Ovary (tissue), 9 donors: ENCODE measurements around the gene SLC9A9. TPM values are rescaled to one million over a fixed set of nuclear protein-coding genes. Genes with fewer than 3 reads are reported as not detected.

Experiments used
- DNase-seq, 5 donors: peaks; one replicate each; pipeline ENCODE4 v3.0.0-alpha.2; 2019 to 2020
- H3K27ac ChIP-seq, 2 donors: fragments of 200-600 bp; one replicate each; pipeline versions ENCODE4 v1.5.1 to v1.8.0; 2019 to 2022
- H3K27me3 ChIP-seq: fragments of 200-600 bp; one replicate; pipeline ENCODE4 v1.8.0; 2022
- H3K36me3 ChIP-seq: fragments of 200-600 bp; sonication (generic); one replicate; pipeline ENCODE4 v1.5.1; 2019
- H3K4me1 ChIP-seq: one replicate; pipeline ENCODE4 v1.8.1; 2013; ENCODE audit warnings: mild to moderate bottlenecking, moderate library complexity; ENCODE audit not compliant: insufficient read depth
- H3K4me3 ChIP-seq: fragments of 200-600 bp; sonication (generic); one replicate; pipeline ENCODE4 v1.5.1; 2017
- H3K9me3 ChIP-seq, 2 donors: fragments of 200-600 bp in 1 of 2; sonication (generic) in 1 of 2; one replicate each; pipeline versions ENCODE4 v1.5.1 to v1.8.1; 2013 to 2019; ENCODE audit warnings: mild to moderate bottlenecking in 1 of 2, moderate library complexity in 1 of 2
- EP300 ChIP-seq: sonication (generic); formaldehyde crosslinking; IDR thresholded peaks from one replicate; pipeline ENCODE4 v1.6.1; 2017; ENCODE audit warnings: antibody characterized with exemption
- POLR2A ChIP-seq: fragments of 450-650 bp; IDR thresholded peaks from one replicate; pipeline ENCODE4 v1.6.1; 2017; ENCODE audit warnings: antibody characterized with exemption, mild to moderate bottlenecking, moderate library complexity
- WGBS, 3 donors: extraction: QIAGEN DNeasy Blood & Tissue Kit in 1 of 3; methylation state at CpG; one replicate each; pipeline versions ENCODE4 v1.1.5 to v1.1.7; 2013 to 2017; 5-methylcytosine and 5-hydroxymethylcytosine counted together
- intact Hi-C, 4 donors: fragments of 100-400 bp; cut with DNase I; formaldehyde crosslinking; loops; one replicate each; pipeline versions ENCODE4 v1.11.0 to v1.15.1; 2022 to 2023
- polyA plus RNA-seq, 2 donors: library from polyadenylated mRNA; stranded (reverse); fragments of 200-250 nt in 1 of 2; fragments of 350-450 nt in 1 of 2; fragmentation: Illumina TruSeq in 1 of 2; extraction: RNeasy Lipid Tissue Mini Kit (QIAGEN cat#74804) in 1 of 2; gene quantifications; one replicate each; pipeline ENCODE4 v1.2.3, GENCODE V29; 2013 to 2014
- total RNA-seq, 7 donors: library from RNA; depleted of rRNA in 2 of 7; stranded (reverse); fragments of >200 nt in 2 of 7; fragmentation: NEBNext Ultra II Directional in 3 of 7; extraction: Animal tissue kit (Norgen Biotek cat#: 25700) in 3 of 7; gene quantifications; one replicate each; pipeline versions ENCODE4 v1.1.0 to v1.2.4, GENCODE V29; 2016 to 2023
- TF ChIP-seq, protein P1 (sequence below), 3 donors: fragments of 450-650 bp in 2 of 3; fragments of 200-600 bp in 1 of 3; IDR thresholded peaks; one replicate each; pipeline versions ENCODE4 v1.5.1 to v1.8.0; 2016 to 2022; ENCODE audit warnings: antibody characterized with exemption in 3 of 3, mild to moderate bottlenecking in 1 of 3
- donor health status: DM: no; HTN: no; CAD: no; lungs with moderate emphysema.
- donor health status: DM: no; HTN: no; CAD: no.
- donor health status: Bipolar disorder and iron deficiency.
- donor health status: DM: yes; HTN: yes; CAD: no.
- donor health status: DM: no; HTN: no; CAD: no.
- donor health status: DM: yes; HTN: yes; CAD: no.

The SLC9A9 gene
- total and polyA plus RNA-seq, 9 donors: 7.0 to 22.7 (median 13.5) TPM

DNA sequence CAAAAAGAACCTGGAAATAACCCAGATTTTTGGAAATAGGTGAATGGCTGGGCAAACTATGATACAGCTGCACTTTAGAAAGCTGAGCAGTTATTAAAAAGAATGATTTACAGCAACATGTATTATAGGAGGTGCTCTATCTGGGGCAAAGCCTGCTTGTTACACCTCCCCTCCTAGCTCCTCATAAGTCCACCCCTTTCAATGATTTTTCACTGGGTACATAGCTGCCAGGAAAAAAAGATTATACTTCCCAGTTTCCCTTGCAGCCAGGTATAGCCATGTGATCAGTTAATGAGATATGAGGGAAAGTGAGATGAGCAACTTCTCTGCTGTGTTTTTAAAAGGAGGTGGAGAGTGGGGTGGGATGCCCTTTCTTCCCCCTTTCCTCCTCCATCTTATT is 631.0 kb downstream of the SLC9A9 start:
- Histone ChIP-seq H3K27ac (no peak overlapping the region), H3K4me3 (no peak overlapping the region), H3K9me3 (no peaks in the 10 kb centered on the region), H3K27me3 (no peaks in the 10 kb centered on the region), H3K4me1 (peaks cover 1% of the 10 kb centered on the region), H3K36me3 (no peaks in the 10 kb centered on the region)
- intact Hi-C loops: no loop called here
- TF ChIP-seq POLR2A: no peak
- TF ChIP-seq, protein P1, sequence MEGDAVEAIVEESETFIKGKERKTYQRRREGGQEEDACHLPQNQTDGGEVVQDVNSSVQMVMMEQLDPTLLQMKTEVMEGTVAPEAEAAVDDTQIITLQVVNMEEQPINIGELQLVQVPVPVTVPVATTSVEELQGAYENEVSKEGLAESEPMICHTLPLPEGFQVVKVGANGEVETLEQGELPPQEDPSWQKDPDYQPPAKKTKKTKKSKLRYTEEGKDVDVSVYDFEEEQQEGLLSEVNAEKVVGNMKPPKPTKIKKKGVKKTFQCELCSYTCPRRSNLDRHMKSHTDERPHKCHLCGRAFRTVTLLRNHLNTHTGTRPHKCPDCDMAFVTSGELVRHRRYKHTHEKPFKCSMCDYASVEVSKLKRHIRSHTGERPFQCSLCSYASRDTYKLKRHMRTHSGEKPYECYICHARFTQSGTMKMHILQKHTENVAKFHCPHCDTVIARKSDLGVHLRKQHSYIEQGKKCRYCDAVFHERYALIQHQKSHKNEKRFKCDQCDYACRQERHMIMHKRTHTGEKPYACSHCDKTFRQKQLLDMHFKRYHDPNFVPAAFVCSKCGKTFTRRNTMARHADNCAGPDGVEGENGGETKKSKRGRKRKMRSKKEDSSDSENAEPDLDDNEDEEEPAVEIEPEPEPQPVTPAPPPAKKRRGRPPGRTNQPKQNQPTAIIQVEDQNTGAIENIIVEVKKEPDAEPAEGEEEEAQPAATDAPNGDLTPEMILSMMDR (IDR thresholded peaks at IDR 0.05): no peak
- TF ChIP-seq EP300: no peak
- no peak for DNase-seq

DNA sequence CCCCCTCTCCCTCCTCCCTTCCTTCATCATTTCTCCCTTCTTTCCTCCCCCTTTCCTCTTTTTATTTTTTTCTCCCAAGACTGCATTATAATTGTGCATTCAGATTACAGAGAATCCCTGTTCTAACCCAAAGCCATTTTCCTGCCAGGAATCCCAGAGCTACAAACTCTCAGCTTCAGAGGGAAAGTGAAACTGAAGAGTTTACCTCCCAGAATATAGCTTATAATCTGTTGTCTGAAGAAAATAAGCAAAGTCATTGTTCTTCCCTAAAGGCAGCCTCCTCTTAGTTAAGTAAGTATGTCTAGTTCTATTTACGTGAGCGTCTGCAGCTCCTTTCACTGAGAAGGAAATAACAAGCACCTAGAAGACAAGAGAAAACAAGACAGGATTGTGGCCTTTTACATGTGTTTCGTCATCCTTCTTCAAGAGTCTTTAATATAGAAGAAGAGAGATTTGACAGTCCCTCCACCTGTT is 631.5 kb downstream of the SLC9A9 start:
- no peaks in the 10 kb centered on the region for H3K27me3 ChIP-seq
- intact Hi-C loops: no loop called here
- TF ChIP-seq POLR2A (no peak), EP300 (no peak)
- TF ChIP-seq, protein P1 (IDR thresholded peaks at IDR 0.05): no peak
- H3K27ac ChIP-seq: no peak overlapping the region
- H3K36me3 ChIP-seq: no peaks in the 10 kb centered on the region
- 32 to 42% (median 34%) methylated on average over 3 of the region's 3 CpGs for WGBS, 3 donors
- peaks cover 1% of the 10 kb centered on the region for H3K4me1 ChIP-seq
- no peak overlapping the region for H3K4me3 ChIP-seq
- no peak for DNase-seq
- H3K9me3 ChIP-seq: no peaks in the 10 kb centered on the region

Other genes with a start within 250 kb of the SLC9A9 start
- 10 to 100 TPM; 22.1 to 50.2 (median 30.7) TPM for gene DIPK2A, start 123.4 kb upstream of the SLC9A9 start, total RNA-seq
- gene DIPK2A, start 123.4 kb upstream of the SLC9A9 start, polyA plus RNA-seq: 10 to 100 TPM; 17.6 to 36.6 TPM